H4 (cell line): ENCODE results near the gene KDM4C. TPM values are rescaled to one million over a fixed set of nuclear protein-coding genes. Genes with fewer than 3 reads are reported as not detected.
"Not testable (repeated sequence)": the region's sequence is repeated elsewhere in the genome, so short reads cannot be mapped to it uniquely, and the experiment has no call there.

ENCODE experiments used
- DNase-seq: peaks from one replicate; pipeline ENCODE4 v3.0.0-alpha.2; 2015; ENCODE audit warnings: low spot score
- total RNA-seq: library from RNA; depleted of rRNA; stranded (reverse); fragments of >200 nt; shearing (Covaris generic); gene quantifications from 2 replicates; pipeline ENCODE4 v1.2.3, GENCODE V29; 2014

The KDM4C gene
- total RNA-seq, 1 experiment from 2014 or later = 4.7 TPM

- DNase-seq = no peak
Measured at GRCh38 chr9:7171396-7172153, 413.8 kb downstream of the KDM4C start.

- no peak for DNase-seq
Measured at GRCh38 chr9:7172154-7173115, 414.7 kb downstream of the KDM4C start.

GRCh38 chr9:7173139-7173538 lies 415.4 kb downstream of the KDM4C start:
- no peak for DNase-seq

- DNase-seq = no peak
Measured at GRCh38 chr9:7174301-7174700, 416.5 kb downstream of the KDM4C start.

GRCh38 chr9:7174884-7175283 lies 417.1 kb downstream of the KDM4C start:
- peak; percentile 3 for DNase-seq

GRCh38 chr9:7176561-7176960 lies 418.8 kb downstream of the KDM4C start:
- no peak for DNase-seq

GRCh38 chr9:7177383-7177782 lies 419.6 kb downstream of the KDM4C start:
- no peak for DNase-seq

- no peak for DNase-seq
Measured at GRCh38 chr9:7178729-7179128, 421.0 kb downstream of the KDM4C start.

- no peak for DNase-seq
Measured at GRCh38 chr9:7180247-7180646, 422.5 kb downstream of the KDM4C start.

- DNase-seq = not testable (repeated sequence)
Measured at GRCh38 chr9:7183139-7183538, 425.4 kb downstream of the KDM4C start.

GRCh38 chr9:7185612-7186011 lies 427.8 kb downstream of the KDM4C start:
- DNase-seq = peak; percentile 49

GRCh38 chr9:7186175-7186574 lies 428.4 kb downstream of the KDM4C start:
- no peak for DNase-seq

- DNase-seq = no peak
Measured at GRCh38 chr9:7192266-7192665, 434.5 kb downstream of the KDM4C start.

GRCh38 chr9:7195526-7195925 lies 437.8 kb downstream of the KDM4C start:
- DNase-seq = no peak

- DNase-seq = no peak
Measured at GRCh38 chr9:7196467-7196866, 438.7 kb downstream of the KDM4C start.

- no peak for DNase-seq
Measured at GRCh38 chr9:7201196-7201595, 443.4 kb downstream of the KDM4C start.

- DNase-seq = no peak
Measured at GRCh38 chr9:7205806-7206205, 448.0 kb downstream of the KDM4C start.

GRCh38 chr9:7206221-7206758 lies 448.5 kb downstream of the KDM4C start:
- DNase-seq = no peak

GRCh38 chr9:7209016-7209715 lies 451.4 kb downstream of the KDM4C start:
- no peak for DNase-seq

GRCh38 chr9:7209990-7210389 lies 452.2 kb downstream of the KDM4C start:
- DNase-seq = no peak

- no peak for DNase-seq
Measured at GRCh38 chr9:7210854-7211637, 453.3 kb downstream of the KDM4C start.
